Activated CD4-positive, alpha-beta T cell treated with anti-CD3 and anti-CD28 coated beads, Interleukin-10, Interleukin-2, amounts not matched to agents 100 ng/mL and 50 ng/mL, durations not matched to agents 16 hours and 8 hours (primary cell): Measurements from ENCODE around the gene BACE1.
"Not testable (repeated sequence)": the region's sequence is repeated elsewhere in the genome, so short reads cannot be mapped to it uniquely, and the experiment has no call there.

ENCODE experiments used
- DNase-seq: peaks from one replicate; pipeline ENCODE4 v3.0.0-alpha.2; 2020

Gene BACE1

DNA sequence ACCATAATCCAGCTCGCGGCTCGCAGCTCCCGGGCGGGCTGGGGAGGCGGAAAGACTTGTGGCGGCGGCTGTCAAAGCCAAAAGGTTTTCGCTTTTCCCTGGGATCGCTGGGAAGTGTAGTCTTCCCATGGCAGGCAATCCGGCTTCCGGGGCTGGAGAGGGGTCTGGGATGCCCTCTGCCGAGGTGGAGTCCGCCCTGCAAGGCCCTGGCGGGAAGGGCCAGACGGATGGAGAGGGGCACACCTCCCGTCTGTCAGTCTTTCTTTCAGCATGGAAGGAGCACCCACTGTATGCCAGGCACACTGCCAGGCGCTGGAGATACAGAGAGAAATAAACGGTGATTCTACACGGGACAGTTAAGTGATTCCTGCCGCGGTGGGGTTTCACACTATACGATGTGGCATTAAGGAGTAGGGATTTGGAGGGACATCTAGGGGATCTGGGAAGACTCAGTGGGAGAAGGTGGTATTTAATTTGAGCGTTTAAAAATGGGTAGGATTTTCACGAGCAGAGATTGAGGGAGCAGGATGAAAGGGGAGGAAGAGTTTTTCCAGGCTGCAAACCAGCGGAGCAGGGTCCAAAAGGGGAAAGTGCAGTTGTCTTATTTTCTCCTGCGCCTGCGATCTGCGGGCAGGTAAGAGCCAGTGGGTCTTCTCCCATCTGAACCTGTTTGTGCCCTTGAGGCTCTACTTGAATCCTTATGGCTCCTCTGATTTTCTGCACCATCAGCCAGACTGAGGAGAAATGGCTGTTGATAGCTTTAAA lies at the start of gene BACE1:
TSS of gene BACE1 (minus strand) at position 60 of the 765 bp plus-strand sequence. CDS start 461 bp downstream, outside the sequence.
- DNase-seq: peak; percentile 22

DNA sequence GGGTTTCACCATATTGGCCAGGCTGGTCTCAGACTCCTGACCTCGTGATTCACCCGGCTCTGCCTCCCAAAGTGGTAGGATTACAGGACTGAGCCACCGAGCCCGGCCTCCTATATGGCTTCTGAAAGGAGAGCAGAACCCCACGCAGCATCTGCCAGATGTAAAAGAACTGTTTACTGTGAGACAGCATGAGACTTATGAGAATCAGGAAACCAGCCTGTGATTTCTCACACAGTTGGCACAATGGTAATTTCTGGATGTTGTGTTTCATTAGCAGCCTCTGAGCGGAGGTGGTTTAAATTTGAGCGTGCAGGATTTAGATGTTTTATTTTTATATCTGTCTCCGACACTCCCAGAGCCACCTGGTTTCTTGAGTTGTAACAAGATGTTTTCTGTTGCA lies 45.4 kb upstream of the BACE1 start:
- DNase-seq: no peak

GRCh38 chr11:117356126-117356890 lies 40.3 kb upstream of the BACE1 start:
- no peak for DNase-seq

- DNase-seq: no peak
Observed at GRCh38 chr11:117354550-117354949, 38.5 kb upstream of the BACE1 start.

- no peak for DNase-seq
Observed at GRCh38 chr11:117345039-117345438, 29.0 kb upstream of the BACE1 start.

- DNase-seq: no peak
Observed at GRCh38 chr11:117337076-117337475, 21.0 kb upstream of the BACE1 start.

- no peak for DNase-seq
Observed at GRCh38 chr11:117335399-117335798, 19.3 kb upstream of the BACE1 start.

- DNase-seq: peak; percentile 10
Observed at GRCh38 chr11:117334896-117335295, 18.8 kb upstream of the BACE1 start.

GRCh38 chr11:117333917-117334316 lies 17.9 kb upstream of the BACE1 start:
- no peak for DNase-seq

DNA sequence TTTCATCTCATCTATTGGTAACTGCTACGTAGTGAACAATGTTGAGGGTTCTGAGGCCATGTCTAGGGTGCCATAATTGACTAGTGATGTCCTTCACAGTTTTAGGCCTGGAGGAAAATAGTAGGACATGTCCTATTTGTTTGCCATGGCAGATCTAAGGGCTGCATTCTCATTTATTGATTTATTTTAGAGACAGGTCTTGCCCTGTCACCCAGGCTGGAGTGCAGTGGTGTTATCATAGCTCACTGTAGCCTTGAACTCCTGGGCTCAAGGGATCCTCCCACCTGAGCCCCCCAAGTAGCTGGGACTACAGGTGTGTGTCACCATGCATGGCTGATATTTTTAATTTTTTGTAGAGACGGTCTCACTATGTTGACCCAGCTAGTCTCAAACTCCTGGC lies 16.8 kb upstream of the BACE1 start:
- DNase-seq: no peak

DNA sequence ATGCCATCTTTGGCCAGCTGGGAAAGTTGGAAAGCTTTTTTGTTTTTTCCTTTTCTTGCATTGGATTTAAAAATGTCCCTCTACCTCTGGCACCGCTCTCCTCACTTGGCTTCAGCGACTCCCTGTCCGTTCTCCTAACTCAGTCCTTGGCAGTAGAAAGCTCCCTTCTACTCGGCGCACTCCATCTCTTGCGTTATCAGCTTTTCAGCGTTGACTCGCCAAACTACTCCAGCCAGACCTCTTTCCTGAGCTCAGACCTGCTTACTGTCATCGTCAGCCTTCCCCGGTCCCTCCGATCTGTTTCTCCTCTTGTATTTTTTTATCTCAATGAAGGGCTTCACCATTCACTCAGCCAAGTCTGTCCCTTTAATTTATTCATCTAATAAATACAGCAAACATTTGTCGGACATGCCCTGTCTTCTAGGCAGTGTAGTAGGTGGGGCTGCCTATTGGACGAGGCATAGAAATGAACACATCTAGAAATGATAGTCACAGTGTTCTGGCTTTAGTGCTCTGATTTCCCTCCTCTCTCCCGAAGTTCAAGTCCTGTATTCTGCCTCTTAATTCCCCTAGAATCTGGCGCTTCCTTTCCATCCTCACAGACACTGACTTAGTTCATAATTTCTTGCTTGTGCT lies 12.4 kb upstream of the BACE1 start:
- DNase-seq: peak; percentile 3

DNA sequence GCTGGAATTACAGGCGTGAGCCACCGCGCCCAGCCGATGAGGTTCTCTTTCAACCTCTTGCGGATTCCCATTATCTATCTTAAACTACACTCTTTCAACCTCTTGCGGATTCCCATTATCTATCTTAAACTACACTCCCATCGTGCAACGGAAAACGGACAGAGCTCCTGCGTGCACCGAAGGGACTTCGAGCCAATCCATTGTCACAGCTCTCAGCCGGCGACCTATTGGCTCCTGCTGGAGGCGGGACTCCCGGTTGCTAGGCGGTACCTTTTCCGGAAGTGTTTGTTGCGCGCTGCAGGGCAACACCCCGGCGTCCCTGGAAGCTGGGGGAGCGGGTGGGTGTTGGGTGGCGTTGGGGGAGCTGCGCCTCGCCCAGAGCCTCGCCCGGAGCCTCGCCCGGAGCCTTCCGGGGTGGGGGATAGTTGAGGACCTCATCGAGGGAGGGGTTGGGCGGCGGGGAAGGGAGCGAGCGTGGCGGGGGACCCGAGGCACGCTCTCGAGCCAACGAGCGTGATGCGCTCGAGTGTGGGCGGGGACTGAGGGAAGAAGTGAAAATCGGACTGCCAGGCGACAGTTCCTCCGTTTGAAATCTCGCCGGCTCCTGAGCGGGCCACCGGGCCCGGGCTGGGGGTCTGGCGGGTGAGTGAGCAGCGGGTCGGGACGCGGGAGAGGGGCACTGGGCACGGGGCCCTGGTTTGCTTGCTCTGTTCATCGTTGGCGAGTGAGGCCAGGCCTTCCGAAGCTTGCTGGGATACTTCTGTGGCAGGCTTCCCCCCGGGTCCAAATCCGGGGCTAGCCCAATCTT lies 11.7 kb upstream of the BACE1 start, which contains the start of gene CEP164:
TSS of gene CEP164 (plus strand) at position 288 of the 808 bp plus-strand sequence. CDS start 10,733 bp downstream, outside the sequence.
- peak; percentile 98 for DNase-seq

GRCh38 chr11:117327255-117327566 lies 11.2 kb upstream of the BACE1 start:
- not testable (repeated sequence) for DNase-seq

- no peak for DNase-seq
Observed at GRCh38 chr11:117319214-117319840, 3.3 kb upstream of the BACE1 start.

- no peak for DNase-seq
Observed at GRCh38 chr11:117318738-117319137, 2.7 kb upstream of the BACE1 start.

GRCh38 chr11:117315285-117316196 lies 515 bp downstream of the BACE1 start:
- DNase-seq: no peak

- no peak for DNase-seq
Observed at GRCh38 chr11:117314840-117315239, 1.2 kb downstream of the BACE1 start.

DNA sequence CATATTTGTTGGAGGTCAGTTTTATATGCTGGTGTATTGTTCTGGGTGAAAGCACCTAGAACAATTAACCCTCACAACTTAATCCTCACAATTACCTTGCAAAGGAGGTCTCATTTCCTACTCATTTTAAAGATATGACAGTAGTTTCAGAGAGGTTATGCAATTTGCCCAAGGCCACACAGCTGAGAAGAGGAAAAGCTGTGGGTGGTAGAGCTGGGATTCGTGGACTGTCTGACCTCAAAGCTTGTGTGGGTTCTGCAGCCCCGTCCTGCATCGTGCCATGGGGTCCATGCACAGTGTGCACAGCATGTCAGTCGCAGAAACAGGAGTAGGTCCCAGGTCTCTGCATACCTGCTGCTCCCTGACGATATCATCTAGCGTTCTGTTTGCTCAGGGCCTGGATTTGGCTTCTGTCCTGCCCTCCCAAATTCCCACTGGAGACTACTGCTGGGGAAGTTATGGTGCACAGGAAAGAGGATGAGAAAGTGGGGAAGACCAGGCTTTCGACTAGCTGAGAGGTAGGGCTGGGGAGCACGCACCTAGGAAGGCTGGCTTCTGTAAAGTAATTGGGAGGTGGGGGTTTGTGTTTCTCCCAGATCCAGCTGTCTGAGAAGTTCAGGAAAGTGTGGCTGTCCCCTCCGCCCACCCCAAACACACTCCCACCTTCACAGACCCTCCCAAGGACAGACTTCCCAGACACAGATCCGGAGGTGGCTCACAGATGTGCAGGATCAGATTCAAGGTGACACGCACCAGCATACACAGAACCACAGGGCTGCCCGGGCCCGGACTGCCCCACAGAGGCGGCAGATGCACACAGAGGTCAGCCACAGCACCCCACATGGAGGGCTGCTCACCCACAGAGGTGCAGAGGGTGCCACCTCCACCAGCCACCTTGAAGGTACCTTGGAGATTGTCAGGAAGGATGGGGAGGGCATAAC lies 2.0 kb downstream of the BACE1 start:
- DNase-seq: no peak

DNA sequence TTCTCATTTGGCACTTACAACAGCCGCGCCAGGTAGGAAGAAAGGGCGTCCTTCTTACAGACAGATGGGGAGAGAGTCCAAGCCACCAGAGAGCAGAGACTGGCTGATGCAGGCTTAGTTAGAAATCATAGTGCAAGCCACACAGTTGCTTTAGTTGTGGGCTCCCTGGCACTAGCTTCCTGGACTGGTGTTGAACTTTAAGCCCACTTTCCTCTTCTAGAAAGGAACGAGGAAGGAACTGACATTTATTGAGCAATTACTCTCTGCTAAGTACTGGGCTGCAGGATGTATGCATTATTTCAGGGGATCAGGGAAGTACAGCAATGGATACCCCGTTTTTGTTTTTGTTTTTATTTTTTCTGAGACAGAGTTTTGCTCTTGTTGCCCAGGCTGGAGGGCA lies 3.0 kb downstream of the BACE1 start:
- no peak for DNase-seq

DNA sequence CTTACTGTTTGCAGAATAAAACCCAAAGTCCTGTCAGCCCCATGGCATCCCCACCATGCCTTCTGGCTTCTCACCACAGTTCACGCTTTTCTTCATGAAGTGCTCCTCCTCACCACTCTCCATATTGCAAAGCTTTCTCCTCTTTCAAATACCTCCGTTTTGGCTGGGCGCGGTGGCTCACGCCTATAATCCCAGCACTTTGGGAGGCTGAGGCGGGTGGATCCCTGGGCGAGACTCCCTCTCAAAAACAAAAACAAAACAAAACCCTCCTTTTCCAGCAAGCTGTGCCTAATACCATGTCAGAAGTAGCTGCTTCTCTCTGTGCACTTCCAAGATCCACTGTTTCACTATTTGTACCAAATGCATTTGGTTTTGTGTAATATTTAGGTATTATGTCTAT lies 6.7 kb downstream of the BACE1 start:
- DNase-seq: no peak
